Mucosa of rectum (tissue), 2 donors: ENCODE results near the gene DGKH.
"Not testable (repeated sequence)": the region's sequence is repeated elsewhere in the genome, so short reads cannot be mapped to it uniquely, and the experiment has no call there.

Source experiments
- H3K27ac ChIP-seq, 2 donors: one replicate each; pipeline ENCODE4 v1.7.0; 2013; ENCODE audit warnings: inconsistent platforms in 2 of 2, low read depth in 2 of 2, low read length in 2 of 2
- H3K27me3 ChIP-seq, 2 donors: one replicate each; pipeline ENCODE4 v1.7.0; 2013; ENCODE audit warnings: low read length in 2 of 2; ENCODE audit not compliant: control insufficient read depth in 2 of 2, insufficient read depth in 2 of 2
- H3K36me3 ChIP-seq, 2 donors: one replicate each; pipeline ENCODE4 v1.7.0; 2013; ENCODE audit warnings: low read length in 2 of 2; ENCODE audit not compliant: control insufficient read depth in 2 of 2, insufficient read depth in 2 of 2
- H3K4me1 ChIP-seq, 2 donors: one replicate each; pipeline ENCODE4 v1.7.0; 2013; ENCODE audit warnings: low read length in 2 of 2, mild to moderate bottlenecking in 1 of 2; ENCODE audit not compliant: control insufficient read depth in 2 of 2, insufficient read depth in 2 of 2
- H3K4me3 ChIP-seq, 2 donors: one replicate each; pipeline ENCODE4 v1.7.0; 2013; ENCODE audit warnings: low read length in 2 of 2
- H3K9ac ChIP-seq, 2 donors: one replicate each; pipeline ENCODE4 v1.7.0; 2013; ENCODE audit warnings: low read length in 2 of 2, low read depth in 1 of 2, mild to moderate bottlenecking in 1 of 2
- H3K9me3 ChIP-seq, 2 donors: one replicate each; pipeline ENCODE4 v1.7.0; 2013; ENCODE audit warnings: low read length in 2 of 2; ENCODE audit not compliant: control insufficient read depth in 2 of 2
- donor health status: healthy.
- donor health status: Normal muscosa, but diverticular disease.

The DGKH gene

DNA sequence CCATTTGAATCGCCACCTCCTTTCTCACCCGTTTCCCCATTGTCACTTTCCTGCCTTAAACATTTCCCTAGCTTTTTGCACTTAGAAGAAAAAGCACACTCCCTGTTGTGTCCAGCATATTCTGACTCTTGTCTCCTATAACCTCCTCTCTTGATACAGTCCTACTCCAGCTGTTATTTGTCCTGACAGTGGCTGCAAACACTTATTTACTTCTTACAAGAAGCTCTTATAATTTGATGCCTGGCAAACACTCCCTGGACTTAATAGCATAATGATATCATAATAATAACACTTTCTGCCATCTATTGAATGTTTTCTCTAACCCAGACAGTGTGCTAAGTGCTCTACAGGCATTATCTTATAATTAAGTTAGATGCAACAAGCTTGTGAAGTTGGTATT is 76.6 kb downstream of the DGKH start:
- no peaks in the 10 kb centered on the region for H3K27me3 ChIP-seq

GRCh38 chr13:42127047-42127446 is 78.6 kb downstream of the DGKH start:
- H3K4me1 ChIP-seq: peaks cover 0 to 5% of the 10 kb centered on the region in 2 donors
- H3K27ac ChIP-seq: no peak overlapping the region
- H3K9ac ChIP-seq: no peak overlapping the region
- no peaks in the 10 kb centered on the region for H3K9me3 ChIP-seq
- H3K36me3 ChIP-seq: peaks cover 17 to 29% of the 10 kb centered on the region in 2 donors
- H3K27me3 ChIP-seq: no peaks in the 10 kb centered on the region
- no peak overlapping the region for H3K4me3 ChIP-seq

More for the DNA sequence above, 76.6 kb downstream of the DGKH start:
- H3K4me3 ChIP-seq: no peak overlapping the region
- peaks cover 12 to 23% of the 10 kb centered on the region in 2 donors for H3K36me3 ChIP-seq
- no peak overlapping the region for H3K27ac ChIP-seq
- H3K9ac ChIP-seq: no peak overlapping the region
- no peaks in the 10 kb centered on the region for H3K9me3 ChIP-seq
- H3K4me1 ChIP-seq: peaks cover 0 to 5% of the 10 kb centered on the region in 2 donors

GRCh38 chr13:42129033-42129432 is 80.6 kb downstream of the DGKH start:
- no peak overlapping the region for H3K9ac ChIP-seq
- no peaks in the 10 kb centered on the region for H3K27me3 ChIP-seq
- peaks cover 17 to 29% of the 10 kb centered on the region in 2 donors for H3K36me3 ChIP-seq
- no peak overlapping the region for H3K27ac ChIP-seq
- H3K4me1 ChIP-seq: peaks cover 0 to 5% of the 10 kb centered on the region in 2 donors
- no peak overlapping the region for H3K4me3 ChIP-seq
- no peaks in the 10 kb centered on the region for H3K9me3 ChIP-seq

DNA sequence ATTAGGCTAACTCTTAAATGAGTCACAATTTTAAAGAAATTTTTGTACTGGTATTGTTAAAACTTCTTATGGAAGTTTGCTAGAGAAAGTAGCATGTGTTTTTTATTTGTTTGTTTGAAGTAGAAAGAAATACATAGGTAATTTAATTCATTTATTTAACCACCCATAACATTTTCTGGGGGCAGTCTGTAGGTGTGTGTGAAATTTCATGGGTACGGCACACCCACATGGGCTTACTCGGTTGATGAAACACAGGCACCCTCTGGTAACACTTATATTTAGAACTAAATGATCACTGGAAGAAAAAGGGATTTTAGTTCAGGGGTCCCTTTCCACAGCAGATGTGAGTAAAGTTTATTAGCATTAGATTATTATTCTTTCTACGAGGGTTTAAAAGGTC is 88.1 kb downstream of the DGKH start:
- Histone ChIP-seq H3K4me1 (no peaks in the 10 kb centered on the region), H3K27ac (no peak overlapping the region), H3K9me3 (no peaks in the 10 kb centered on the region), H3K9ac (no peak overlapping the region), H3K4me3 (no peak overlapping the region), H3K27me3 (no peaks in the 10 kb centered on the region), H3K36me3 (peaks cover 0 to 5% of the 10 kb centered on the region in 2 donors)

DNA sequence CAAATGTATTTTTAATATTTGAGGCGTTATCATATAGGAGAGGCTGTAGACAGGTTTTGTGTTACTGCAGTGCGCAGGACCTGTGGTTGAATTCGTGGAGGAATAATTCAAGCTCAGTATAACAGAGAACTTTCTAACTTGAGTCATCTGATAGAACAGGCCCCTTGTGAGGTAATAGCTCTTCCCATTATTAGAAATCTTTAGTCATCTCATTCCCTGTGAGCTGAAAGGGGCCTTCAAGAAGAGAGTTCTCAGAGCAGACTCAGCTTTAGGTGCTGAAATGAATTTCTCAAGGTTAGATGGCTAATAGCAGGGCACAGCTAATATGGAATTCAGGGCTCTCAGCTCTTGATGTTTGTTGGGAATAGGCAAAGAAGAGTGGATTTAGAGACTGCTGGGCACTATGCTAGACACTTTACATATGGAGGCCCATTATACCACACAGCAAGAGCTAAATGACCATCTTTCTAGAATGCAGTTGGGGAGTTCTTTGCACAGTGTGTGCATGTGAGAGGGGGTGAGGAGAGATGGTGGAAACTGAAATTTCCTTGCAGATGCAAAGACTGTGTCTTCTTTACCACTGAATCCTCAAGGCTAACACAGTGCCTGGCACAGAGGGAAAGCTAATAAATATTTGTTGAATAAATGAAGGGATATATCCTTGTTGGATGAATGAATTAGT is 89.5 kb downstream of the DGKH start:
- H3K36me3 ChIP-seq: peaks cover 0 to 5% of the 10 kb centered on the region in 2 donors
- no peaks in the 10 kb centered on the region for H3K27me3 ChIP-seq
- H3K9me3 ChIP-seq: no peaks in the 10 kb centered on the region
- no peaks in the 10 kb centered on the region for H3K4me1 ChIP-seq
- H3K9ac ChIP-seq: no peak overlapping the region
- H3K4me3 ChIP-seq: no peak overlapping the region
- no peak overlapping the region for H3K27ac ChIP-seq

GRCh38 chr13:42140494-42140893 is 92.0 kb downstream of the DGKH start:
- no peak overlapping the region for H3K27ac ChIP-seq
- no peaks in the 10 kb centered on the region for H3K9me3 ChIP-seq
- H3K4me1 ChIP-seq: no peaks in the 10 kb centered on the region
- peaks cover 0 to 5% of the 10 kb centered on the region in 2 donors for H3K36me3 ChIP-seq
- no peak overlapping the region for H3K9ac ChIP-seq
- no peak overlapping the region for H3K4me3 ChIP-seq
- no peaks in the 10 kb centered on the region for H3K27me3 ChIP-seq

DNA sequence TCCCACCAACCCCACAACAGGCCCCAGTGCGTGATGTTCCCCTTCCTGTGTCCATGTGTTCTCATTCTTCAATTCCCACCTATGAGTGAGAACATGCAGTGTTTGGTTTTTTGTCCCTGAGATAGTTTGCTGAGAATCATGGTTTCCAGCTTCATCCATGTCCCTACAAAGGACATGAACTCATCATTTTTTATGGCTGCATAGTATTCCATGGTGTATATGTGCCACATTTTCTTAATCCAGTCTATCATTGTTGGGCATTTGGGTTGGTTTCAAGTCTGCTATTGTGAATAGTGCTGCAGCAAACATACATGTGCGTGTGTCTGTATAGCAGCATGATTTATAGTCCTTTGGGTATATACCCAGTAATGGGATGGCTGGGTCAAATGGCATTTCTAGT is 92.6 kb downstream of the DGKH start:
- not testable (repeated sequence) for H3K27ac ChIP-seq, H3K9ac ChIP-seq, H3K36me3 ChIP-seq, H3K9me3 ChIP-seq, H3K4me1 ChIP-seq, H3K4me3 ChIP-seq, H3K27me3 ChIP-seq

GRCh38 chr13:42146359-42146758 is 97.9 kb downstream of the DGKH start:
- no peaks in the 10 kb centered on the region for H3K36me3 ChIP-seq
- no peak overlapping the region for H3K9ac ChIP-seq
- no peak overlapping the region for H3K27ac ChIP-seq
- H3K4me3 ChIP-seq: no peak overlapping the region
- H3K27me3 ChIP-seq: no peaks in the 10 kb centered on the region
- H3K9me3 ChIP-seq: no peaks in the 10 kb centered on the region
- H3K4me1 ChIP-seq: no peaks in the 10 kb centered on the region

GRCh38 chr13:42148538-42148937 is 100.1 kb downstream of the DGKH start:
- no peak overlapping the region for H3K27ac ChIP-seq
- H3K4me1 ChIP-seq: no peaks in the 10 kb centered on the region
- H3K9ac ChIP-seq: no peak overlapping the region
- no peaks in the 10 kb centered on the region for H3K27me3 ChIP-seq
- no peak overlapping the region for H3K4me3 ChIP-seq
- no peaks in the 10 kb centered on the region for H3K9me3 ChIP-seq
- H3K36me3 ChIP-seq: no peaks in the 10 kb centered on the region

DNA sequence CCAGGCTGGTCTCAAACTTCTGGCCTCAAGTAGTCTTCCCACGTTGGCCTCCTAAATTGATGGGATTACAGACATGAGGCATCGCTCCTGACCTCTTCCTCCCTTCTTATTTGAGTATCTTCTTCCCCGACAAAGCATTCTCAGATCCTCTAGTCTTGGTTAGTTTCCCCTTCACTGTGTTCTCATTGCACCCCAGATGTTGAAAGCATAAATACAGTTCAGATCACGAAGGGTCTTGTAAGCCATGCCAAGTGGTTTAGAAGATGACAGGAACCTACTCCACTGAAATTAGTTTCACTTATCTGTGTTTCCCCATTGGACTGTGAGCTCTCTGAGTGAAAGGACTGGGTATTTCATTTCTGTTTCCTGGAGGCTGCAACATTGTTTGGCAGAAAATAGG is 100.7 kb downstream of the DGKH start:
- Histone ChIP-seq H3K36me3 (no peaks in the 10 kb centered on the region), H3K27me3 (no peaks in the 10 kb centered on the region)

More for the DNA sequence above, 100.7 kb downstream of the DGKH start:
- no peak overlapping the region for H3K4me3 ChIP-seq
- H3K4me1 ChIP-seq: no peaks in the 10 kb centered on the region
- H3K9me3 ChIP-seq: no peaks in the 10 kb centered on the region
- no peak overlapping the region for H3K9ac ChIP-seq
- no peak overlapping the region for H3K27ac ChIP-seq
